GM19043 (cell line): Measurements from ENCODE around the gene TMEM263.

Experiments
- ATAC-seq: cut with Tn5 transposase; IDR thresholded peaks from one replicate; pipeline ENCODE4 v1.9.1; 2021; ENCODE audit warnings: low read depth; ENCODE audit not compliant: unreplicated experiment

The TMEM263 gene

DNA sequence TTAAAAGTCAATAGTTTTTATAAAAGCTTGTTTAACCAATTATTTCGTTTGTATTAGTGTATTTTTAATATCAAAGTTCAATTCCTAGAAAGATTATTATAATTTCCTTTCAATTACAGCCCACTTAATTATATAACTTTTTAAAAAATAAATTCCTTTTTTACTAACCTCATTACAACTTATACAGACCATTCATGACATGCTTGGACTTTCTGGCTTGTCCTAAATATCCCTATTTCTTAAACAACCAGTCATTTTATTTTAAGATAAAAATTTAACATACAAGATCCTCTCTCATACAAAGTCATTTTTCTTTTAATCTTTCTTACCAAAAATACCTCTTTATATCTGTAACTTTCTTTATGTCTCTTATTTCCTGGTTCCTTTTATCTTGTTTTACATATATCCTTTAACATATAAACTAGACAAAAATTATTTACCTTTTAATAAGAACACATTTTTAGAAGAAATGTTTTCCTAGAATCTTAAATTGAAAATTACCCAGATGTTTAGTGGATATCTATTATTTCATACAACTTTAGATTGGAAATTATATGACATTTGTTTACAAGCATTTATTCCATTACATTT, 10.4 kb upstream of the TMEM263 start:
- no peak for ATAC-seq

- no peak for ATAC-seq
These were observed 8.2 kb upstream of the TMEM263 start for GRCh38 chr12:106947461-106947860.

DNA sequence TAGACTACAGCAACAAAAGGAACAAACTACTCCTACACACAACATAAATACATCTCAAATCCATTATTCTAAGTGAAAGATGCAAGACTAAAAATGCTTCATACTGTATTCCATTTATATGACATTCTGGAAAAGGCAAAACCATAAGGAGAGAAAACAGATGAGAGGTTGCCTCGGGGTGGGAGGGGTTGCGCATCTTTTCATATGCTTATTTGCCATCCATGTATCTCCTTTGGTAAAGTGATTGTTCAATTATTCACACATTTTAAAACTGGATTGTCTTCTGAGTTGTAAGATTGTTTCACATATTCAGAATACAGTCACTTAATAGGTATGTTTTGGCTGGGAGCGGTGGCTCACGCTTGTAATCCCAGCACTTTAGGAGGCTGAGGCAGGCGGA, 5.1 kb upstream of the TMEM263 start:
- no peak for ATAC-seq

DNA sequence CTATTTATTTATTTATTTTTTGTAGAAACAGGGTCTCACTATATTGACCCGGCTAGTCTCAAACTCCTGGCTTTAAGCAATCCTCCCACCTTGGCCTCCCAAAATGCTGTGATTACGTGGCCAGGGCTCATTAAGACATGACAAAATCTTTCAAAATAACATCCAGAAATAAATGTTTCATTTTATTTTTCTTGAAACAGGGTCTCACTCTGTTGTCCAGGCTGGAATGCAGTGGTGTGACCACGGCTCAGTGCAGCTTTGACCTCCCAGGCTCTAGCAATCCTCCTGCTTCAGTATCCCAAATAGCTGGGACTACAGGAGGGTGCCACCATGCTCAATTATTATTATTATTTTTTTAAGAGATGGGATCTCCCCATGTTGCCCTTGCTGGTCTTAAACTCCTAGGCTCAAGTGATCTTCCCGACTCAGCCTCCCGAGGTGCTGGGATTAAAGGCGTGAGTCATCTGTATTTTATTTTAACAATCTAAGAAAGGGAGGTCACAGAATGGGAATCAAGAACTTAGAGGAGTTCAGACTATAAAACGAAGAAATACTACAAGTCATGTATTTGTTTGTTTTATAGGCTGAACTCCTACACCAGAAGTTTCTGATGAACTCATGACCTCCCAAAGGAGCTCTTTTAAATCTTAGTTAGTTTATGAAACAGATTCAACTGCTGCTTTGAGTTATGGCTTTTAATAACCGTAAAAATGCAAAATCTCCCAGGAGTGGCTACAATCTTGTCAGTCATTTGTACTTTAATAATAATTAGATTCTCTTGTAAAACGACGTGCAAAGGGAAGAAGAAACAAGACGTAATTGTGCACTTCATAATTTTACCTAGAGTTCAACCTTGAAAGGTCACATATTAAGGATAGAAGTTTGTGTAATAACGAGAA, 2.1 kb upstream of the TMEM263 start:
- no peak for ATAC-seq

GRCh38 chr12:106954462-106955376, 988 bp upstream of the TMEM263 start:
- peak; percentile 10 for ATAC-seq

DNA sequence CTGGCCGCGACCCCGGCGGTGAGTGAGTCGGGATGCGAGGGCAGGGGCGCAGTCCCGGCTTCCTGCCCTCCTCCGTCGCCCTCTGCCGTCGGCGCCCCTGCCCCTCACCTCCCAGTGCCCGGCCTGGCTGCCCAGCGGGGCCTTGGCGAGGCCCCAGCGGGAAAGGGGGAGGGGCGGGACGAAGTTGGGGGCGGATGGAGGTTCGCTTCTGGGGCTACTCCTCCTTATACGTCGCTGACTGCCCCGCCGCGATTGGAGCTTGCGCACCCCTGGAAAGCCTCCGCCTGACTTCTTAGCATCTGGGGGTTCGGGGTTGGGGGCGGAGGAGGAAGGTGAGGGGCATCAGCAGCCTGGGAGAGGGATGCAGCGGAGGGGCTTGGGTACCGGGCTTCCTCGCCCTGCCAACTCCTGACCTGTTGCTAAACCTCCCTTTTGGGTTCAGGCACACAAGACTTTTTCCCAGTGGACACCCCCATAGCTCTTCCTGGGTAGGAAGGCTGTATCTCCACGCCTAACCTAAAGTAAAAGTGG, 406 bp downstream of the TMEM263 start:
- ATAC-seq, result peak; percentile 23

DNA sequence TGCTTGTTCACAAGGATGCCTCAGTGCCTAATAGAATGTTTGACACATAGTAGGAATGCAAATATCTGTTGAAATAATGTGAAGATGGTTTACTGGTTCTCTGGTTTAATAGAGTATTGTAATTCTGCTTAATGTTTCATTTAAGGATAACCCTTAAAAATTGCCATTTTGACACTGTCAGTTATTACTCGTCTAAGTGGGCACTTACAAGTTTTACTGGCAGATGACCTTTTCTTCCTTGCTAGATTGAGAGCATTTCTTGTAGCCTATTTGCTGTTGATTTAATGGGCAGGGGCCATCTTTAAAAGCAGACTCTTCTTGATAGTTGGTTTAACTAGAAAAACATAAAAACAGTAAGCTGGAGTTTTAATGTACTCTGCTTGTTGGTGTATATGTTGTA, 1.9 kb downstream of the TMEM263 start:
- ATAC-seq, result no peak

DNA sequence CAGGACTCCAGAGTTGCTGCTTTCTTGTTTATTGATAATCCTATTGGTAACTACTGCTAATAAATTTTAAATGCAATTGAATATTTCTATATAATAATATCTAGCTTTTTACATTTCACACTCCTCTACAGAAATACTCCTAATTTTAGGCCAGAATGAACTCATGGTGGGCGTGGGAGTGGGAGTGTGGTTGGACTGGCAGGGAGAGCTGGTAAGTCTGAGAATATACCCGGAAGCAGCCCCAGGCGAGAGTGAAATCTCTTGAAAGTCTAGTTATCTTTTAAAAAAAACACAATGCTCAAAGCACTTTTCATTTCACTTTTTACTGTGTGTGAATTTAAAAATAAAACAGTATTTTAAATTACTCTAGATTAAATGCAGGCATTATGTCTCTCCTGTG, 4.7 kb downstream of the TMEM263 start:
- ATAC-seq, result no peak

DNA sequence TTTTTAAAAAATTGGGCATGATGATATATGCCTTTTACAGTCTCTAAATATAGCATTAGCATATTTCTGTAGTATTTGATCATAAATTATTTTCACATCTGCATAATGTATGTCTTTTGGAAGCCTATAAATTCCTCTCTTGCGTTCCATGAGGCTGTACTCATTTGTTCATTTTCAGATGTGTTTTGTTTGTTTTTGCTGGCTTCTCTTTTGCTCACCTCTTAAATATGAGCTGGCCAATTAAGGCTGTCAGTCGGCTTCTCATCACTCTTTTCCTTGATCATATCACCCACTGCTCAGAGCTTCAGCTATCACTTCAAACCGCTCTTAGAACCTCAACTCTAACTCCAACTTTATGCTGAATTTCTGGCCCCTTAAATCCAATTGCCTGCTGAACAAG, 6.6 kb downstream of the TMEM263 start:
- no peak for ATAC-seq

GRCh38 chr12:106964526-106964925, 8.8 kb downstream of the TMEM263 start:
- no peak for ATAC-seq

GRCh38 chr12:106971065-106971464, 15.4 kb downstream of the TMEM263 start:
- no peak for ATAC-seq

DNA sequence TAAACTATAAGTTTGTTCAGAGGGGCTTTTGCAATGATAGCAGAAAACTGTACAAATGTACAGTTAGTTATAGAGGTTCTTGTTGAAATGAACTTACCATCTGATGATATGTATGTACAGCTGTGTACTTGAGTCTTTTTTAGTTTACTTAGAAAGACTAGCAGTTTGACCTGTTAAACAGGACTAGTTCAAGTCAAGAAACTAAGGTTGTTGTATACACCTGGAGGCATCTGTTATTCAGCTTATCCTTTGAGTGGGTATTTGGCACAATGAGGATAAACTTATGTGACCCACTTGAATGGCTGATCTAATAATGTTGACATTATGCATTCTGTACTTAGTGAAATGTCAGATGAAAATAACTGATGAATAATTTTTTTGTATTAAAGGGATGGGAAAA, 17.8 kb downstream of the TMEM263 start:
- no peak for ATAC-seq

GRCh38 chr12:106974511-106974910, 18.8 kb downstream of the TMEM263 start:
- peak; percentile 95 for ATAC-seq

DNA sequence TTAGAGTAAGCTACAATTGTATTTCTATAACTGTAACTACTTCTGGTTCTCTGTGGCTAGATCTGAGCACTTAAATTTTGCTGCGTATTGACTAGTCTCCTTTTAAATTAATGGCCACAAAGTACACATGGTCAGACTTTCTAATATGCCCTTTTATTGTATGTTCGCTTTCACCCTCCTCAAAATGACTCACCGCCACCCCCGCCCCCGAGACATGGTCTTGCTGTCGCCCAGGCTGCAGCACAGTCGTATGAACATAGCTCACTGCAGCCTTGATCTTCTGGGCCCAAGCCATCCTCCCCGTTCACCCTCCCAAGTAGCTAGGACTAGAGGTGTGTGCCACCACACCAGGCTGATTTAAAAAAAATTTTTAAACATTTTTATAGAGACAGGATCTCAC, 19.4 kb downstream of the TMEM263 start:
- no peak for ATAC-seq

DNA sequence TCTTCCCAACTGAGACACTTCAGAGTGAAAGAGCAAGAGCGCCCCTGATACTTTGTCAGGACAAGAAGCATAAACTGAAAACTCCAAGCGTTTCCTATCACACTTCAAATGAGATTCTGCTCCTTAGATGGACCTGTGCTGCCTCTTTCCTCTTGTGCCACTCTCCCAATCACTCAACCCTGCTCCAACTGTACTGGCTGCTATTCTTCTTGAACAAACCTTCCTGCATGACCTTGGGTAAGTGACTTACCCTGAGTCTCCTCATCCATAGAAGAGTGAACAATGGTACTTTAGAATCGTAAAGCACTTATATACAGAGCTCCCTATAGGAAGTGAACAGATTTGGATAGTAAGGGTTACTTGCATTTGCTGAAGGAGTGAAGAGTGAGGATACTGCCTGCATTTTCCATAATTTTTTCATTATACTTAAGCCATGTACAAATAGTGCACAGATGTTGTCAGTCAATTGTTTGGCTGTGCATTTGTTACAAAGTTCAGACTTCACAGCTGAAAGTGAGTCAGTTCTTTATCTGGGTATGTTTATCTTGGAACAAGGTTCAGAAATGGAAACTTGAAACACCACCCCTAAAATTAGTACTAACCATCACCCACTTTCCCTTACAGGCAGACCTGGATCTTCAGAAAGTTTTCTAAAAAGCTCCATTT, 20.4 kb downstream of the TMEM263 start:
- ATAC-seq, result no peak

- ATAC-seq, result no peak
These were observed 21.0 kb downstream of the TMEM263 start for GRCh38 chr12:106976668-106977067.

DNA sequence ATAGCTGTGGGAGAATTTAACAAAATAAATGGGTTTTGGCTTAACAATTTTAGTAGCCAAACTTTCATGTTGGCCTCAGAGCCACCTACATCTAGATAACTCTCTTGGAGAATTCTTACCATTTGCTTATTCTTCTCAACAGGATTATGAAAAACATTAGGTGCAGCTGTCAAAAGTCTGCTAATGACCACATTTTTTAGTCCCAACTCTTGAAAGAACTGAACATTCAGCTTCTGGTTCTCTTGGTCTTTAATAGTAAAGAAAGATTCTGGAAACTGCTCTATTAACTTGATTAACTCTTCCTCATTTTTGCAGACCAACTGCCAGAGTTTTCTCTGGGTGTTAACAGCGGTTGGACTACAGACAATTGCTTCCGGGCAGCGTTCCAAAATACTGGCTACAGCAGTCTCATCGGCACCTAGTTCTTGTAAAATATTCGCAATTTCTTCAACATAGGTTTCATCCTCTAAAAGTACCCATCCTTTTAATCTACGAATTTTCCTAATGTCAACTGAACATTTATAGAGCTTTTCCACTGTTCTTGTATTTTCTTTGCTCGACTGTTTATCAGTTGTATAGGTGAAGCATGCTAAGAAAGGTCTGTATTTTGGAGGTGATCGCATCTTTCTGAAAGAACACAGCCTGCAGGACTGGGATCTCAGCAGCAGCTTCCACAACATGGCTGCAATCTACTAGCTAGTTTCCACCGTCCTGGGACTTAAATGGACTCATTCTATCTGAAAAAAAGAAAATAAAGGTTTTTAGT, 22.5 kb downstream of the TMEM263 start:
- ATAC-seq, result no peak

- ATAC-seq, result no peak
These were observed 25.2 kb downstream of the TMEM263 start for GRCh38 chr12:106980944-106981343.

DNA sequence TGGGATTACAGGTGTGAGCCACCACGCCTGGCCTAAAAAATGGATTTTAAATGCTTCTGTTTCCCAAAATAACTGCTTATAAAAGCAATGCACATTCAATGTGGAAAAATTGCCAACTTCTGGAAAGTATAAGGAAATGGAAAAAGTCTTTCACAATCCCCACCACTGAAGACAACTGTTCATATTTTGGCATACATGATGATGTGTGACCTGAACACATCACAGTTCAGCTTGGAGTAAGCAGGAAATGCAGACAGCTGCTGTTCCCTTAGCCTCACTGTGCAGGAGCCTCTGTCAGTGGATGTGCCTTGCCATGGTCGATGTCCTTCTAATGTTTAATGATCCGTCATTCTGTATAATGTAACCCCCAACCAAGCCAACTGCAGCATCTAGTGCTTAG, 26.1 kb downstream of the TMEM263 start:
- no peak for ATAC-seq

- ATAC-seq, result no peak
These were observed 26.5 kb downstream of the TMEM263 start for GRCh38 chr12:106982229-106982628.
